Activated CD4-positive, alpha-beta T cell treated with anti-CD3 and anti-CD28 coated beads, Interleukin-2, Interleukin-6, amounts not matched to agents 100 ng/mL and 50 ng/mL, durations not matched to agents 16 hours and 8 hours (primary cell): ENCODE data around the gene CFB.
A peak's percentile ranks its signal among the peaks of the same experiment; 100 is the strongest.
"Not testable (repeated sequence)": the region's sequence is repeated elsewhere in the genome, so short reads cannot be mapped to it uniquely, and the experiment has no call there.

Experiments used
- DNase-seq: peaks from one replicate; pipeline ENCODE4 v3.0.0-alpha.2; 2020

The CFB gene

DNA sequence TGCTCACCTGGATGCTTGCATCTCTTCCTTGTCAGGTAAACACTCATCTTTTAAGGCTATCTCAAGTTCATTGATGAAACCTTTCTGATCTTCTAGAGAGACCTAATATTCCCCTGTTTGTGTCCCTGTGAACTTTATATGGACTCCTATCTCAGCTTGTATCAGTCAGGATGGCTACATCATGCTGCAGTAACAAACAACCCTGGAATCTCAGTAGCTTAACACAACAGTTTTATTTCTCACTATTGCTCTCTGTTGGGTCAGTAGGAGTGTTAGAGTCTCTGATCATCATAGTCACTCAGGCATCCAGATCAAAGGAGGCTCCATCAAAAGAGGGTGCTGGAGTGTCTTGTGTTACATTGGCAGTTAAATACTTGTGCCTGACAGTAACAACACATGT is 30.5 kb upstream of the CFB start:
- no peak for DNase-seq

GRCh38 chr6:31915756-31916155 is 30.1 kb upstream of the CFB start:
- DNase-seq = no peak

DNA sequence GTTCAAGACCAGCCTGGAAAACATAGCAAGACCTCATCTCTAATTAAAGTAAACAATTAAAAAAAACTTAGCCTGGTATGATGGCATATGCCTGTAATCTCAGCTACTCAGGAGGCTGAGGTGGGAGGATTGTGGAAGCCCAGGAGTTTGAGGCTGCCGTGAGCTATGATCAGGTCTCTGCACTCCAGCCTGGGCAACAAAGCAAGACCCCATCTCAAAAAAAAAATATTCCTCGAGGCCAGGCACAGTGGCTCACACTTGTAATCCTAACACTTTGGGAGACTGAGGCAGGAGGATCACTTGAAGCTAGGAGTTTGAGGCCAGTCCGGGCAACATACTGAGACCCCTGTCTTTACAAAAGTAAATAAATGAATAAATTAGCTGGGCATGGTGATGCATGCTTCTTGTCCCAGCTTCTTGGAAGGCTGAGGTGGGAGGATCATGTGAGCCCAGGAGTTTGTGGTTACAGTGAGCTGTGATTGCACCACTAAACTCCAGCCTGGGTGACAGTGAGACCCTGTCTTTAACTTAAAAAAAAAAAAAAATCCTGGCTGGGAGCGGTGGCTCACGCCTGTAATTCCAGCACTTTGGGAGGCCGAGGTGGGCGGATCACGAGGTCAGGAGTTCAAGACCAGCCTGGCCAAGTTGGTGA is 27.7 kb upstream of the CFB start:
- no peak for DNase-seq

GRCh38 chr6:31919624-31920303 is 26.1 kb upstream of the CFB start:
- no peak for DNase-seq

DNA sequence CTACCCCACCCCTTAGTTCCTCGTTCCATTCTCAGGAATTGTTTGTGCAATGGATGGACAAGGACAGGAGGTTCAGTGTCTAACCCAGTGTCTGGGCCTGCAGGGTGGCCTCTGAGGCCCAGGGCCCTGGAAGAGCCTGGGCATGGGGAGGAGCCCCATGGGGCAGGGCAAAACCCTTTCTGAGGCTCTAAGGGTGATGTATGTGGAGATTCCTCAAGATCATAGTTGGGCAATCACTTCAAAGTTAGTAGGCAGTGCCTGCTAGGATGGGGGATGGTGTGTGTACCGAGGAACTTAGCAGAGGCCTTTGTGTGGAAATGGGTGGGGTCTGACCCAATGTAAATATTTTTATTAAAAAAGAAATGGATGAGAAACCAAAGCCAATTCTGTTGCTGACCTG is 25.1 kb upstream of the CFB start:
- no peak for DNase-seq

DNA sequence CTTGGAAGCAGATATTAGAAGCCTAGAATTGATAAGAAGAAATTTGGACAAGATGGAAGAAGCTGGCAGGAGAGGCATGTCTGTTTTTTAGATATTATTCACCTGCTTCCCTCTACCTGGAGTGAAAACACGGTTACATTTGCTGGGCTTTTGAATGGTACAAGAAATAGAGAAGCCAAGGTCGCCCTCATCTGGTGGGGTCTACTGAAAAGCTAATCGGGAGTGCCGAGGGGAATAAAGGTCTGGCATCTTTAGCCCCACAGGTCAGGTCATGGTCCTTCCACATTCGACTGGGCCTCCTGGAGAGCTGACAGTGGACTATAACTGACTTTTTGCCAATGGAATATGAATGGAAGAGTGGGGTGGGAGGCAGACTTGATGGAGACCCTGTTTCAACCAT is 23.0 kb upstream of the CFB start:
- DNase-seq = peak; percentile 32

GRCh38 chr6:31927242-31927862 is 18.5 kb upstream of the CFB start, which contains the start of gene C2:
Gene C2, plus strand, starts transcription at chr6:31927717. Its CDS starts 36 bp downstream, at chr6:31927753.
- DNase-seq = no peak

- DNase-seq = no peak
Observed at GRCh38 chr6:31927863-31928671, 17.8 kb upstream of the CFB start.

DNA sequence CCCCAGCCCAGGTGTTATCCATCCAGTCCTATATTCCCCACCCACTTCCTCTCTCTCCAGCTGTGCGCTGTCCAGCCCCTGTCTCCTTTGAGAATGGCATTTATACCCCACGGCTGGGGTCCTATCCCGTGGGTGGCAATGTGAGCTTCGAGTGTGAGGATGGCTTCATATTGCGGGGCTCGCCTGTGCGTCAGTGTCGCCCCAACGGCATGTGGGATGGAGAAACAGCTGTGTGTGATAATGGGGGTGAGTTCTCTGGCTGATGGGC is 17.3 kb upstream of the CFB start:
- no peak for DNase-seq

- DNase-seq = no peak
Observed at GRCh38 chr6:31930962-31931361, 14.9 kb upstream of the CFB start.

GRCh38 chr6:31932137-31932536 is 13.8 kb upstream of the CFB start:
- DNase-seq = not testable (repeated sequence)

DNA sequence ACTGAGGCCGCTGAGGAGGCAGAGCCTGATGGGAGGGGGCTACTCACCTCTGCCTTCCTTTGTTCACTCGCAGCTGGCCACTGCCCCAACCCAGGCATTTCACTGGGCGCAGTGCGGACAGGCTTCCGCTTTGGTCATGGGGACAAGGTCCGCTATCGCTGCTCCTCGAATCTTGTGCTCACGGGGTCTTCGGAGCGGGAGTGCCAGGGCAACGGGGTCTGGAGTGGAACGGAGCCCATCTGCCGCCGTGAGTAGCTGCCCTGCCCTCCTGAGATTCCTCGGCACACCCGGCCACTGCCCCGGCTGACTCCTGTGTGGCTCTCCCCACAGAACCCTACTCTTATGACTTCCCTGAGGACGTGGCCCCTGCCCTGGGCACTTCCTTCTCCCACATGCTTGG is 12.4 kb upstream of the CFB start:
- DNase-seq = no peak

GRCh38 chr6:31935021-31935420 is 10.9 kb upstream of the CFB start:
- no peak for DNase-seq

DNA sequence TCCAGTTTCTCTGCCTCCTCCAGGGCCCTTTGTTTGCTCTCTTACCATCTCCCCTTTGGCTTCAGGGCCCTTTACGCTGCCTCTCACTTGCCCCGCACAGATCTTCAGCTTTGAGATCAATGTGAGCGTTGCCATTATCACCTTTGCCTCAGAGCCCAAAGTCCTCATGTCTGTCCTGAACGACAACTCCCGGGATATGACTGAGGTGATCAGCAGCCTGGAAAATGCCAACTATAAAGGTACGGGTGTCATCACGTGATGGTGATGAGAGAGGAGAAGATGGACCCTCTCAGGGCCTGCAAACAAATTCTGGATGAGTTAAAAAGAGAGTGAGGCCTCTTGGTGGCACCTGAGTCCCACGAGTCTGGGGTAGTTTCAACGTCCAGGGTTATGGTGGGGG is 10.1 kb upstream of the CFB start:
- no peak for DNase-seq

- no peak for DNase-seq
Observed at GRCh38 chr6:31940256-31940664, 5.6 kb upstream of the CFB start.

DNA sequence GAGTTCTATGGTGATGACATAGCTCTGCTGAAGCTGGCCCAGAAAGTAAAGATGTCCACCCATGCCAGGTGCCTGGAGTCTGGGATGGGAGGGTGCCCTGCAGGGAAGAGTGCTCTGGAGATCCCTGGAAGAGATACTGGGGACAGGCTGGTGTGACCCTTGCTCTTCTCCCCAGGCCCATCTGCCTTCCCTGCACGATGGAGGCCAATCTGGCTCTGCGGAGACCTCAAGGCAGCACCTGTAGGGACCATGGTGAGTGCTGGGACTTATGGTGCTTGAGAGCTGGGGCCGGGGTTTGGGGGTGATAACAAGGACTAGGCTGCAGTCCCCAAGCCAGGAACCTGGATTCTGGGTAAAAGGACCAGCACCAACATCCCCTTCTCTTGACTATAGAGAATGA is 2.2 kb upstream of the CFB start:
- no peak for DNase-seq

DNA sequence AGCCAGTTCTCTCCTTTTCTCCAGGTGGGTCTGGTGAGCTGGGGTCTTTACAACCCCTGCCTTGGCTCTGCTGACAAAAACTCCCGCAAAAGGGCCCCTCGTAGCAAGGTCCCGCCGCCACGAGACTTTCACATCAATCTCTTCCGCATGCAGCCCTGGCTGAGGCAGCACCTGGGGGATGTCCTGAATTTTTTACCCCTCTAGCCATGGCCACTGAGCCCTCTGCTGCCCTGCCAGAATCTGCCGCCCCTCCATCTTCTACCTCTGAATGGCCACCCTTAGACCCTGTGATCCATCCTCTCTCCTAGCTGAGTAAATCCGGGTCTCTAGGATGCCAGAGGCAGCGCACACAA is 765 bp upstream of the CFB start:
- DNase-seq = no peak

DNA sequence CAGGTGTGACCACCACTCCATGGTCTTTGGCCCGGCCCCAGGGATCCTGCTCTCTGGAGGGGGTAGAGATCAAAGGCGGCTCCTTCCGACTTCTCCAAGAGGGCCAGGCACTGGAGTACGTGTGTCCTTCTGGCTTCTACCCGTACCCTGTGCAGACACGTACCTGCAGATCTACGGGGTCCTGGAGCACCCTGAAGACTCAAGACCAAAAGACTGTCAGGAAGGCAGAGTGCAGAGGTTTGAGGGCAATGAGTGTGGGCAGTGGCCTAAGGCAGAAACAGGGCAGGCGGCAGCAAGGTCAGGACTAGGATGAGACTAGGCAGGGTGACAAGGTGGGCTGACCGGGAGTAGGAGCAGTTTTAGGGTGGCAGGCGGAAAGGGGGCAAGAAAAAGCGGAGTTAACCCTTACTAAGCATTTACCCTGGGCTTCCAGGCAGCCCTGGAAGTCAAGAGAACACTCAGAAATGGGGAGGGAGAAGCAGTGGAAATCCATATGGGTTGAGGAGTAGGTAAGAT is 533 bp downstream of the CFB start:
- no peak for DNase-seq

DNA sequence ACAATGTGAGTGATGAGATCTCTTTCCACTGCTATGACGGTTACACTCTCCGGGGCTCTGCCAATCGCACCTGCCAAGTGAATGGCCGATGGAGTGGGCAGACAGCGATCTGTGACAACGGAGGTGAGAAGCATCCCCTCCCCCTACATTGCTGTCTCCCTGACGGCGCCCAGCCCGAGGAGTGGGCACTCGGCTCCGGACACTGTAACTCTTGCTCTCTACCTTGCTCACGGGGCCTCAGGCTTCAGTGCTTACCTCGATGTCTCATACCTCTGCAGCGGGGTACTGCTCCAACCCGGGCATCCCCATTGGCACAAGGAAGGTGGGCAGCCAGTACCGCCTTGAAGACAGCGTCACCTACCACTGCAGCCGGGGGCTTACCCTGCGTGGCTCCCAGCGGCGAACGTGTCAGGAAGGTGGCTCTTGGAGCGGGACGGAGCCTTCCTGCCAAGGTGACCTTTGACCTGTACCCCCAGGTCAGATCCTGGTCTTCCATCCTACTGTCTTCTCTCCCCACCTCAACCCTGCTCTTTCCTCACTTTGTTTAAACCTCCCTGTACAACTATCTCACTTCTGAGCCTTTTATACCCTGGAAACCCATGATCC is 1.3 kb downstream of the CFB start:
- DNase-seq = no peak

DNA sequence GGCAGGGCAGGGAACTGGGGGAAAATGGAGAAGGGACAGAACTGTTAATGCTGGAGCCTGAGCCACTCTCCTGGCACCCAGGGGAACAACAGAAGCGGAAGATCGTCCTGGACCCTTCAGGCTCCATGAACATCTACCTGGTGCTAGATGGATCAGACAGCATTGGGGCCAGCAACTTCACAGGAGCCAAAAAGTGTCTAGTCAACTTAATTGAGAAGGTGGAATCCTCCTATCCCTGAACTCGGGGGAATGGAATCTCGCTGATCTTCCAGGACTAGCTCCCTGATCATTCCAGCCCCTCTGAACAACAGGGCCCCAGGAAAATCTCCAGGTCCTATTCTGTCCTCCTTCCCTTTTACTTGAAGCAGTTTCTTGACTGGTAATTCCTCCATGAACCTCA is 2.0 kb downstream of the CFB start:
- DNase-seq = no peak

DNA sequence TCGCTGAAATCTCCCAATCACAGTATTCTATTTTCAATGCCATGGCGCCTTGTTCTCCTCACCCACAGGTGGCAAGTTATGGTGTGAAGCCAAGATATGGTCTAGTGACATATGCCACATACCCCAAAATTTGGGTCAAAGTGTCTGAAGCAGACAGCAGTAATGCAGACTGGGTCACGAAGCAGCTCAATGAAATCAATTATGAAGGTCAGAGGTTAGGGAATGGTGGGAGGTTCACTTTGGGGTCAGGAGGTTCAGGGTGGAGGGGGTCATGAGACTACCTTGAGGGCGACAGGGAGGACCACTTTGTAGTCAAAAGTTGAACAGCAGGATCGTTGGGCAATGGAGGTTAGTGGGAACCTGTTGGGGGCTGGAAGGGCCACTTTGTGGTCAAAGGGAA is 2.4 kb downstream of the CFB start:
- DNase-seq = no peak

DNA sequence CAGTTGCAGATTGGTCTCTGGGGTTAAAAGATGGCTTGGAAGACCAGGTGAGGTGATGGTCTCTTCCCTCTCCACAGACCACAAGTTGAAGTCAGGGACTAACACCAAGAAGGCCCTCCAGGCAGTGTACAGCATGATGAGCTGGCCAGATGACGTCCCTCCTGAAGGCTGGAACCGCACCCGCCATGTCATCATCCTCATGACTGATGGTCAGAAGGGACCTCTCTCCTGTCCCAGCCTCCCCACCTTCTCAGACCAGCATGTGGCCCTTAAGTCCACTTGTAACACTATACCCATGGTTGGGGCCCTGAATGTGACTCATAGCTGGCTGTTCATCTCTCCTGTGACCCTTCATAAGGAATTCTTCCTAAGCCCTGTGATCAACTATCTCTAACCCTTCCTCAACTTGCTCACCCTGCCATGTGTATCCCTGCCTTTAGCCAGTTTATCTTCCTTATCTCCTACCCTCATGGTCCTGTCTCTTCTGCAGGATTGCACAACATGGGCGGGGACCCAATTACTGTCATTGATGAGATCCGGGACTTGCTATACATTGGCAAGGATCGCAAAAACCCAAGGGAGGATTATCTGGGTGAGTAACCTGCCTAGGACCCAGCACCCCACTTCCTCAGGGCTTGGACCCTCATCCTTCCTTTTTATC is 3.0 kb downstream of the CFB start:
- no peak for DNase-seq
